HEK293 (cell line): ENCODE data around the gene FAM13B.

ENCODE experiments used
- AEBP2 ChIP-seq: fragments of 450-650 bp; formaldehyde crosslinking; IDR thresholded peaks from 2 replicates; pipeline ENCODE4 v1.5.1; 2016; ENCODE audit warnings: missing biosample characterization, missing genetic modification characterization, borderline replicate concordance
- GLIS1 ChIP-seq: fragments of 450-650 bp; formaldehyde crosslinking; IDR thresholded peaks from 2 replicates; pipeline ENCODE4 v1.5.1; 2016; ENCODE audit warnings: missing biosample characterization, missing genetic modification characterization
- GLIS2 ChIP-seq: fragments of 450-650 bp; formaldehyde crosslinking; IDR thresholded peaks from 2 replicates; pipeline ENCODE4 v1.5.1; 2016; ENCODE audit warnings: missing biosample characterization, missing genetic modification characterization
- KLF10 ChIP-seq: fragments of 450-650 bp; IDR thresholded peaks from 2 replicates; pipeline ENCODE4 v1.5.1; 2018; ENCODE audit warnings: missing biosample characterization, mild to moderate bottlenecking, missing genetic modification characterization
- KLF7 ChIP-seq: fragments of 450-650 bp; formaldehyde crosslinking; IDR thresholded peaks from 2 replicates; pipeline ENCODE4 v1.5.1; 2016; ENCODE audit warnings: missing biosample characterization, missing genetic modification characterization, borderline replicate concordance
- MYNN ChIP-seq: fragments of 450-650 bp; formaldehyde crosslinking; IDR thresholded peaks from 2 replicates; pipeline ENCODE4 v1.5.1; 2016; ENCODE audit warnings: missing biosample characterization, missing genetic modification characterization, borderline replicate concordance
- PRDM10 ChIP-seq: fragments of 450-650 bp; formaldehyde crosslinking; IDR thresholded peaks from 2 replicates; pipeline ENCODE4 v1.5.1; 2016; ENCODE audit warnings: missing biosample characterization, missing genetic modification characterization
- REPIN1 ChIP-seq: fragments of 450-650 bp; formaldehyde crosslinking; IDR thresholded peaks from 2 replicates; pipeline ENCODE4 v1.5.1; 2017; ENCODE audit warnings: missing biosample characterization, missing genetic modification characterization, low read depth
- SCRT1 ChIP-seq: fragments of 450-650 bp; formaldehyde crosslinking; IDR thresholded peaks from 2 replicates; pipeline ENCODE4 v1.5.1; 2016; ENCODE audit warnings: missing biosample characterization, missing genetic modification characterization, borderline replicate concordance
- TSHZ1 ChIP-seq: fragments of 450-650 bp; formaldehyde crosslinking; IDR thresholded peaks from 2 replicates; pipeline ENCODE4 v1.5.1; 2016; ENCODE audit warnings: missing biosample characterization, missing genetic modification characterization, borderline replicate concordance
- ZBTB1 ChIP-seq: fragments of 450-650 bp; formaldehyde crosslinking; IDR thresholded peaks from 2 replicates; pipeline ENCODE4 v1.5.1; 2016; ENCODE audit warnings: missing biosample characterization, missing genetic modification characterization
- ZFHX2 ChIP-seq: fragments of 450-650 bp; formaldehyde crosslinking; conservative IDR thresholded peaks from 2 replicates; pipeline ENCODE4 v1.5.1; 2016; ENCODE audit warnings: missing biosample characterization, missing genetic modification characterization
- ZNF114 ChIP-seq: fragments of 450-650 bp; formaldehyde crosslinking; IDR thresholded peaks from 2 replicates; pipeline ENCODE4 v1.5.0; 2017; ENCODE audit warnings: missing biosample characterization, missing genetic modification characterization
- ZNF121 ChIP-seq: fragments of 450-650 bp; formaldehyde crosslinking; IDR thresholded peaks from 2 replicates; pipeline ENCODE4 v1.5.1; 2016; ENCODE audit warnings: missing biosample characterization, missing genetic modification characterization
- ZNF132 ChIP-seq: fragments of 450-650 bp; formaldehyde crosslinking; IDR thresholded peaks from 2 replicates; pipeline ENCODE4 v1.5.1; 2017; ENCODE audit warnings: missing biosample characterization, missing genetic modification characterization, borderline replicate concordance
- ZNF221 ChIP-seq: fragments of 450-650 bp; formaldehyde crosslinking; IDR thresholded peaks from 2 replicates; pipeline ENCODE4 v1.5.1; 2017; ENCODE audit warnings: missing biosample characterization, missing genetic modification characterization, borderline replicate concordance
- ZNF302 ChIP-seq: fragments of 450-650 bp; formaldehyde crosslinking; IDR thresholded peaks from 2 replicates; pipeline ENCODE4 v1.5.1; 2016; ENCODE audit warnings: missing biosample characterization, missing genetic modification characterization, low read depth
- ZNF350 ChIP-seq: fragments of 450-650 bp; formaldehyde crosslinking; IDR thresholded peaks from 2 replicates; pipeline ENCODE4 v1.5.0; 2017; ENCODE audit warnings: missing biosample characterization, mild to moderate bottlenecking, missing genetic modification characterization
- ZNF362 ChIP-seq: fragments of 450-650 bp; formaldehyde crosslinking; IDR thresholded peaks from 2 replicates; pipeline ENCODE4 v1.5.1; 2016; ENCODE audit warnings: missing biosample characterization, missing genetic modification characterization
- ZNF404 ChIP-seq: fragments of 450-650 bp; formaldehyde crosslinking; IDR thresholded peaks from 2 replicates; pipeline ENCODE4 v1.5.1; 2017; ENCODE audit warnings: missing biosample characterization, missing genetic modification characterization
- ZNF449 ChIP-seq: fragments of 450-650 bp; formaldehyde crosslinking; IDR thresholded peaks from 2 replicates; pipeline ENCODE4 v1.5.1; 2017; ENCODE audit warnings: missing biosample characterization, mild to moderate bottlenecking, missing genetic modification characterization, moderate library complexity
- ZNF555 ChIP-seq: fragments of 450-650 bp; formaldehyde crosslinking; conservative IDR thresholded peaks from 2 replicates; pipeline ENCODE4 v1.5.1; 2017; ENCODE audit warnings: missing biosample characterization, mild to moderate bottlenecking, missing genetic modification characterization, inconsistent platforms
- ZNF561 ChIP-seq: fragments of 450-650 bp; IDR thresholded peaks from 2 replicates; pipeline ENCODE4 v1.5.1; 2018; ENCODE audit warnings: missing biosample characterization, missing genetic modification characterization, borderline replicate concordance
- ZNF704 ChIP-seq: fragments of 450-650 bp; formaldehyde crosslinking; IDR thresholded peaks from 2 replicates; pipeline ENCODE4 v1.5.1; 2016; ENCODE audit warnings: missing biosample characterization, missing genetic modification characterization

The FAM13B gene

GRCh38 chr5:138032572-138033385 is at the start of gene FAM13B (continued):
- TF ChIP-seq ZNF561 (tag by site-specific recombination) (0 out of 2 replicates have a peak, but pooled peaks have one; percentile 56), ZNF704 (no peak), ZBTB1 (tag by site-specific recombination) (no peak), GLIS2 (tag by site-specific recombination) (peak; percentile 99), ZNF302 (tag by site-specific recombination) (no peak), ZFHX2 (no peak), TSHZ1 (no peak), ZNF221 (tag by site-specific recombination) (no peak), KLF10 (tag by site-specific recombination) (peak; percentile 77), PRDM10 (tag by site-specific recombination) (peak; percentile 84), ZNF449 (tag by site-specific recombination) (no peak; the same call in 1 of the 2 replicates), ZNF132 (tag by site-specific recombination) (no peak), ZNF555 (tag by site-specific recombination) (no peak), KLF7 (0 out of 2 replicates have a peak, but pooled peaks have one; percentile 11), ZNF362 (tag by site-specific recombination) (no peak), ZNF121 (tag by site-specific recombination) (no peak), SCRT1 (tag by site-specific recombination) (peak; percentile 84), AEBP2 (tag by site-specific recombination) (no peak), ZNF404 (tag by site-specific recombination) (no peak), ZNF114 (tag by site-specific recombination) (no peak), GLIS1 (peak; percentile 88), MYNN (no peak), ZNF350 (no peak), REPIN1 (tag by site-specific recombination) (no peak)
